DND-41 (cell line): ENCODE data around the gene CEACAM19.
A peak's percentile ranks its signal among the peaks of the same experiment; 100 is the strongest.
"Not testable (repeated sequence)": the region's sequence is repeated elsewhere in the genome, so short reads cannot be mapped to it uniquely, and the experiment has no call there.

Source experiments
- ATAC-seq: fragments of 200-7000 bp; cut with Tn5 transposase; 3 replicates; pipeline ENCODE4 v1.9.1; 2021; ENCODE audit warnings: low read depth; ENCODE audit not compliant: insufficient read depth
- DNase-seq: peaks from one replicate; pipeline ENCODE4 v3.0.0-alpha.2; 2020
- H2AFZ ChIP-seq: 2 replicates; pipeline ENCODE4 v1.6.0; 2012; ENCODE audit warnings: low read depth, low read length
- H3K27ac ChIP-seq: 2 replicates; pipeline ENCODE4 v1.5.1; 2012; ENCODE audit warnings: low read length, inconsistent platforms
- H3K27me3 ChIP-seq: fragments of 200-600 bp; sonication (generic); 2 replicates; pipeline ENCODE4 v1.6.0; 2012; ENCODE audit warnings: low read length, mild to moderate bottlenecking, inconsistent platforms; ENCODE audit not compliant: insufficient read depth, poor library complexity
- H3K36me3 ChIP-seq: 2 replicates; pipeline ENCODE4 v1.5.1; 2012; ENCODE audit warnings: low read length, inconsistent platforms; ENCODE audit not compliant: insufficient read depth
- H3K4me1 ChIP-seq: 2 replicates; pipeline ENCODE4 v1.5.1; 2012; ENCODE audit warnings: mild to moderate bottlenecking, low read length; ENCODE audit not compliant: insufficient read depth
- H3K4me2 ChIP-seq: 2 replicates; pipeline ENCODE4 v1.6.0; 2012; ENCODE audit warnings: mild to moderate bottlenecking, moderate library complexity, low read length, inconsistent platforms; ENCODE audit not compliant: insufficient read depth
- H3K4me3 ChIP-seq, 2 experiments: fragments of 200-600 bp in 1 of 2; shearing (Covaris generic) in 1 of 2; 2 replicates each; pipeline ENCODE4 v1.5.1; 2012 to 2016; ENCODE audit warnings: inconsistent platforms in 2 of 2, low read length in 2 of 2, mild to moderate bottlenecking in 2 of 2, low read depth in 1 of 2, moderate library complexity in 1 of 2
- H3K79me2 ChIP-seq: 2 replicates; pipeline ENCODE4 v1.6.0; 2012; ENCODE audit warnings: low read length, inconsistent platforms; ENCODE audit not compliant: insufficient read depth
- H3K9ac ChIP-seq: 2 replicates; pipeline ENCODE4 v1.6.0; 2012; ENCODE audit warnings: low read depth, mild to moderate bottlenecking, inconsistent platforms, low read length, moderate library complexity
- H3K9me3 ChIP-seq: 2 replicates; pipeline ENCODE4 v1.5.1; 2012; ENCODE audit warnings: low read length, moderate library complexity, mild to moderate bottlenecking, inconsistent platforms; ENCODE audit not compliant: insufficient read depth, severe bottlenecking
- H4K20me1 ChIP-seq: 2 replicates; pipeline ENCODE4 v1.6.0; 2012; ENCODE audit warnings: low read length; ENCODE audit not compliant: insufficient read depth
- EZH2 ChIP-seq: IDR thresholded peaks from 3 replicates; pipeline ENCODE4 v1.6.1; 2012; ENCODE audit warnings: borderline replicate concordance, low read depth, mild to moderate bottlenecking, moderate library complexity, low read length, inconsistent platforms; ENCODE audit not compliant: severe bottlenecking
- TF ChIP-seq, protein P1 (sequence below): IDR thresholded peaks from 2 replicates; pipeline ENCODE4 v1.5.1; 2012; ENCODE audit warnings: borderline replicate concordance, low read length, moderate library complexity, mild to moderate bottlenecking; ENCODE audit not compliant: poor library complexity, severe bottlenecking; ENCODE audit errors: extremely low read depth

The CEACAM19 gene

DNA sequence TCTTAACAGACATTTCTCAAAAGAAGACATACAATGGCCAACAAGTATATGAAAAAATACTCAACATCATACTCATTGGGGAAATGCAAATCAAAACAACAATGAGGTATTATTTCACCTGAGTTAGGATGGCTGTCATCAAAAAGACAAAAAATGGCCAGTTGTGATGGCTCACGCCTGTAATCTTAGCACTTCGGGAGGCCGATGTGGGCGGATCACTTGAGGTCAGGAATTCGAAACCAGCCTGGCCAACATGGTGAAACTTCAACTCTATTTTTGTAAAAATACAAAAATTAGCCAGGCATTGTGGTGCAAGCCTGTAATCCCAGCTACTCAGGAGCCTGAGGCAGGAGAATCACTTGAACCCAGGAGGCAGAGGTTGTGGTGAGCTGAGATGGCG lies 49.7 kb downstream of the CEACAM19 start:
- H3K4me3 ChIP-seq: no peak overlapping the region
- DNase-seq (no peak), ATAC-seq (no peak)
- H4K20me1 ChIP-seq: peaks cover 8% of the 10 kb centered on the region; the same call in 1 of the 2 replicates
- no peaks in the 10 kb centered on the region for H3K79me2 ChIP-seq
- no peak overlapping the region for H3K9ac ChIP-seq
- TF ChIP-seq, protein P1, sequence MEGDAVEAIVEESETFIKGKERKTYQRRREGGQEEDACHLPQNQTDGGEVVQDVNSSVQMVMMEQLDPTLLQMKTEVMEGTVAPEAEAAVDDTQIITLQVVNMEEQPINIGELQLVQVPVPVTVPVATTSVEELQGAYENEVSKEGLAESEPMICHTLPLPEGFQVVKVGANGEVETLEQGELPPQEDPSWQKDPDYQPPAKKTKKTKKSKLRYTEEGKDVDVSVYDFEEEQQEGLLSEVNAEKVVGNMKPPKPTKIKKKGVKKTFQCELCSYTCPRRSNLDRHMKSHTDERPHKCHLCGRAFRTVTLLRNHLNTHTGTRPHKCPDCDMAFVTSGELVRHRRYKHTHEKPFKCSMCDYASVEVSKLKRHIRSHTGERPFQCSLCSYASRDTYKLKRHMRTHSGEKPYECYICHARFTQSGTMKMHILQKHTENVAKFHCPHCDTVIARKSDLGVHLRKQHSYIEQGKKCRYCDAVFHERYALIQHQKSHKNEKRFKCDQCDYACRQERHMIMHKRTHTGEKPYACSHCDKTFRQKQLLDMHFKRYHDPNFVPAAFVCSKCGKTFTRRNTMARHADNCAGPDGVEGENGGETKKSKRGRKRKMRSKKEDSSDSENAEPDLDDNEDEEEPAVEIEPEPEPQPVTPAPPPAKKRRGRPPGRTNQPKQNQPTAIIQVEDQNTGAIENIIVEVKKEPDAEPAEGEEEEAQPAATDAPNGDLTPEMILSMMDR: no peak
- no peak for TF ChIP-seq EZH2
- H2AFZ ChIP-seq: no peak overlapping the region
- no peaks in the 10 kb centered on the region for H3K36me3 ChIP-seq
- H3K27ac ChIP-seq: no peak overlapping the region
- no peaks in the 10 kb centered on the region for H3K9me3 ChIP-seq
- H3K4me2 ChIP-seq: no peak overlapping the region
- peaks cover 7% of the 10 kb centered on the region for H3K4me1 ChIP-seq
- H3K27me3 ChIP-seq: no peaks in the 10 kb centered on the region

DNA sequence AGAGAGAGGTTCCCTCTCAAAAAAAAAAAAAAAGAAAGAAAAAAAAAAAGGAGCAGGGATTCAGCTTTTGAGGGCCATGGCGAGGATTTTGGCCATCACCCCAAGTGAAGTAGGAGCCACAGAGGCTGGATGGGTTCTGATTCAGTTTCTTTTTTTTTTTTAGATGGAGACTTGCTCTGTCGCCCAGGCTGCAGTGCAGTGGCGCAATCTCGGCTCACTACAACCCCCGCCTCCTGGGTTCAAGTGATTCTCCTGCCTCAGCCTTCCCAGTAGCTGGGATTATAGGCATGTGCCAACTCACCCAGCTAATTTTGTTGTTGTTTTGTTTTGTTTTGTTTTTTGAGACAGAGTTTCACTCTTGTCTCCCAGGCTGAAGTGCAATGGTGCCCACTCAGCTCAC lies 50.1 kb downstream of the CEACAM19 start:
- not testable (repeated sequence) for H3K9me3 ChIP-seq, H3K4me1 ChIP-seq, ATAC-seq, H3K27me3 ChIP-seq, H2AFZ ChIP-seq, H3K4me2 ChIP-seq, H3K27ac ChIP-seq, H3K79me2 ChIP-seq, H3K9ac ChIP-seq, DNase-seq, H3K36me3 ChIP-seq, H4K20me1 ChIP-seq, H3K4me3 ChIP-seq

DNA sequence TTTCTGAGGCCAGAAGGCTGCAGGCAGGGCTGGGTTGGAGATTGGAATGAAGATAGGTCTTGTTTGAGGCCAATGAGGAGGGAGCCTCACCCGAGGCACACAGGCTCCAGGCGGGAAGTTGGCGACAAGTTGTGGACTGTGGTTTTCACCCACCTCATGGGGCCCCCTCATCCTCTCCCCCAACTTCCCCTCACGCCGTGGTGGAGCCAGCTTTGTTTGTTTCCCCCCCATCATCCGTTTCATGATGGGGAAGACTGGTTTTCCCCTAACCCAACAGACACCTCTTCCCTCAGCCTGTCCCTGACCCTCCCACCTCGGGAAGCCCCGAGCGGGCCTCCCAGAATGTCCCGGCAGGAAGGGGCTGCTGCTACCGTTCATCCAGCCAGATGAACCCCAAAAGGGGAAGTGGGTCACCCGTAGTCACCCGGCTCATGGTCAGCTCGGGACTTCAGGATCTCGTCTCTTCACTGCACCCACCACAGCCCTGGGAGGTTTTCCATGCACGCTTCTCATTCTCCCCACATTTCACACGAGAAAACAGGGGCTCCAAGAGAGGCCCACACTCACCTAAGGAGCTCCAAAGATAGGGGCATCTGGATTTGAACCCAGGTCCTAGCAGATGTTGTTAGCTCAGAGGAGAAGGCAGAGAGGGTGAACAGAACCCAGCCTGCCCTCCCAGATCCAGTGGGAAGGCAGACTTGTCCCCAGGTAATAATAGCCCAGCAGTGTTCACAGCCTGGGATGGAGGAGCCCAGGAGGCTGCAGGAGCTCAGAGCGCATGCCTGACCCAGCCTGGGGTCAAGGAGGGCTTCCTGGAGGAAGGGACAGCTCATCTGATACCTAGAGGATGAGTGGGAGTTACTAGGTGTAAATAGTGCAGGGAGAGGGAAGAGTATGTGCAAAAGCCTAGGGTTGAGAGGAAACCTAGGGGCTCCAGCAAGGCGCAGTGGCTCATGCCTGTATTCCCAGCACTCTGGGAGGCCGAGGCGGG lies 51.1 kb downstream of the CEACAM19 start:
- no peak overlapping the region for H2AFZ ChIP-seq
- H4K20me1 ChIP-seq: peaks cover 8% of the 10 kb centered on the region; the same call in 1 of the 2 replicates
- H3K9me3 ChIP-seq: no peaks in the 10 kb centered on the region
- H3K27ac ChIP-seq: no peak overlapping the region
- no peak for TF ChIP-seq EZH2
- TF ChIP-seq, protein P1: no peak
- no peaks in the 10 kb centered on the region for H3K79me2 ChIP-seq
- peak; percentile 31 for DNase-seq
- H3K4me2 ChIP-seq: no peak overlapping the region
- no peaks in the 10 kb centered on the region for H3K36me3 ChIP-seq
- H3K4me3 ChIP-seq: no peak overlapping the region
- H3K9ac ChIP-seq: no peak overlapping the region
- peak; percentile 61; the same call in 2 of the 3 replicates for ATAC-seq
- H3K4me1 ChIP-seq: peaks cover 7% of the 10 kb centered on the region
- no peaks in the 10 kb centered on the region for H3K27me3 ChIP-seq

DNA sequence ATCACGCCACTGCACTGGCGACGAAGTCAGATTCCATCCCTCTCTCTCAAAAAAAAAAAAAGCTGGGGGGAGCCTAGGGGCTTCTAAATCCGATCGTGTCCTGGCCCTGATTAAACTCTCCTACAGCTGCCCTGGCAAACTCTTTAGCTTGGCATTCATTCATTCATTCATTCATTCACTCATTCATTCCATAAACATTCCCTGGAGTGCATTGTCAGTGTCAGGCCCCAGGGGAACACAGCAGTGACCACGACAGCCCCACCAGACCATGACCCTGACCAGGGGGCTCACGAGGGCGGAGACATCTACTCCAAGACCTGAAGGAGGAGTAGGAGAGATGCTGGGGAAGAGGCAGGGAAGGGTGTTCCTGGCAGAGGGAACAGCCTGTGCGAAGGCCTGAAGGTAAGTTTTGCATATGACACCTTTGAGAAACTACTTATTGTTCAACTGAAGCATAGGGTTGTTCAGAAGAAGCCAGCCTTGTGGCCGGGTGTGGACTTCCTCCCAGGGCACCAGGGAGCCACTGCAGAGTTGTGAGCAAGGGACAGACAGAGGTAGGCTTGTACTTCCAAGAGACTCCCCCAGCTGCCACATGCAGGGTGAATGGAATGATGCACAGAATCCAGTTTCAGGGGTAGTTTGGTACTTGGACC lies 52.1 kb downstream of the CEACAM19 start:
- H3K27me3 ChIP-seq: no peaks in the 10 kb centered on the region
- H3K79me2 ChIP-seq: no peaks in the 10 kb centered on the region
- no peaks in the 10 kb centered on the region for H3K36me3 ChIP-seq
- no peak overlapping the region for H3K27ac ChIP-seq
- no peaks in the 10 kb centered on the region for H3K9me3 ChIP-seq
- ATAC-seq: peak; percentile 38; the same call in 2 of the 3 replicates
- no peak overlapping the region for H3K4me3 ChIP-seq
- peaks cover 7% of the 10 kb centered on the region for H3K4me1 ChIP-seq
- H3K4me2 ChIP-seq: no peak overlapping the region
- TF ChIP-seq, protein P1: no peak
- no peak for TF ChIP-seq EZH2
- no peak for DNase-seq
- H2AFZ ChIP-seq: no peak overlapping the region
- H3K9ac ChIP-seq: no peak overlapping the region
- peaks cover 8% of the 10 kb centered on the region; the same call in 1 of the 2 replicates for H4K20me1 ChIP-seq
